IMR-90 (cell line): ENCODE measurements around the gene PTPRF. TPM values are rescaled to one million over a fixed set of nuclear protein-coding genes. Genes with fewer than 3 reads are reported as not detected.

Experiments used
- ATAC-seq: fragments of 200-7000 bp; cut with Tn5 transposase; 2 replicates; pipeline ENCODE4 v1.9.1; 2020; ENCODE audit warnings: low read depth, mild to moderate bottlenecking, moderate library complexity
- BruUV-seq: library from RNA; stranded (reverse); fragments of 400-500 nt; replicated peaks from 2 replicates; lab custom pipeline; 2021; lab: Mats Ljungman, UMichigan
- CTCF ChIA-PET: fragments of 300-600 bp; formaldehyde crosslinking; extraction: SDS; loops from one replicate; lab custom pipeline; 2021; ENCODE audit warnings: antibody characterized with exemption; lab: Yijun Ruan, JAX
- POLR2A ChIA-PET: fragments of 300-600 bp; sonication (Branson Sonifier 250); formaldehyde crosslinking; loops from one replicate; lab custom pipeline; 2022; ENCODE audit warnings: antibody characterized with exemption; ENCODE audit not compliant: unreplicated experiment; lab: Charles Lee
- DNase-seq: peaks from one replicate; pipeline ENCODE4 v3.0.0; 2013
- H2AFZ ChIP-seq: replicated peaks from 2 replicates; pipeline ENCODE3; 2013; ENCODE audit warnings: low read length, mild to moderate bottlenecking; ENCODE audit not compliant: poor library complexity
- H2AK5ac ChIP-seq: 2 replicates; pipeline ENCODE4 v1.6.1; 2013; ENCODE audit warnings: low read depth, low read length, inconsistent platforms
- H2AK9ac ChIP-seq: replicated peaks from 2 replicates; pipeline ENCODE3; 2013; ENCODE audit warnings: mild to moderate bottlenecking, low read depth, low read length, moderate library complexity; ENCODE audit not compliant: poor library complexity
- H2BK120ac ChIP-seq: 2 replicates; pipeline ENCODE4 v1.6.1; 2013; ENCODE audit warnings: low read depth, low read length, inconsistent platforms
- H2BK15ac ChIP-seq: 3 replicates; pipeline ENCODE4 v1.6.1; 2013; ENCODE audit warnings: low read depth, low read length, inconsistent platforms
- H2BK20ac ChIP-seq: 2 replicates; pipeline ENCODE4 v1.6.1; 2013; ENCODE audit warnings: low read depth, mild to moderate bottlenecking, inconsistent platforms, low read length, moderate library complexity
- H2BK5ac ChIP-seq: 2 replicates; pipeline ENCODE4 v1.6.1; 2013; ENCODE audit warnings: mild to moderate bottlenecking, low read depth, low read length, inconsistent platforms; ENCODE audit not compliant: poor library complexity, severe bottlenecking
- H3K14ac ChIP-seq: replicated peaks from 2 replicates; pipeline ENCODE4 v1.6.1; 2013; ENCODE audit warnings: low read depth, low read length, inconsistent platforms
- H3K18ac ChIP-seq: 2 replicates; pipeline ENCODE4 v1.6.1; 2013; ENCODE audit warnings: low read depth, low read length, control low read depth
- H3K23ac ChIP-seq: 2 replicates; pipeline ENCODE4 v1.6.1; 2013; ENCODE audit warnings: low read depth, low read length, inconsistent platforms
- H3K27ac ChIP-seq: 2 replicates; pipeline ENCODE4 v1.5.1; 2013; ENCODE audit warnings: mild to moderate bottlenecking, control low read depth, low read length; ENCODE audit not compliant: insufficient read depth
- H3K27me3 ChIP-seq: 2 replicates; pipeline ENCODE4 v1.6.1; 2013; ENCODE audit warnings: low read length; ENCODE audit not compliant: control insufficient read depth, insufficient read depth
- H3K36me3 ChIP-seq: 2 replicates; pipeline ENCODE4 v1.6.1; 2013; ENCODE audit warnings: low read length, mixed read lengths; ENCODE audit not compliant: control insufficient read depth, insufficient read depth
- H3K4ac ChIP-seq: 2 replicates; pipeline ENCODE4 v1.6.1; 2013; ENCODE audit warnings: low read depth, low read length, inconsistent platforms
- H3K4me1 ChIP-seq: 2 replicates; pipeline ENCODE4 v1.6.1; 2013; ENCODE audit warnings: low read length, mixed read lengths; ENCODE audit not compliant: control insufficient read depth, insufficient read depth
- H3K4me2 ChIP-seq: 2 replicates; pipeline ENCODE4 v1.6.1; 2013; ENCODE audit warnings: low read depth, mild to moderate bottlenecking, control low read depth, low read length, moderate library complexity
- H3K4me3 ChIP-seq: 2 replicates; pipeline ENCODE4 v1.5.1; 2013; ENCODE audit warnings: low read depth, mild to moderate bottlenecking, control low read depth, low read length, moderate library complexity; ENCODE audit not compliant: insufficient read depth
- H3K56ac ChIP-seq: 2 replicates; pipeline ENCODE4 v1.6.1; 2013; ENCODE audit warnings: low read length, inconsistent platforms; ENCODE audit not compliant: insufficient read depth; ENCODE audit errors: extremely low read depth
- H3K79me1 ChIP-seq, 2 experiments: 2 replicates each; pipeline ENCODE4 v1.6.1; 2013; ENCODE audit warnings: low read length in 2 of 2, inconsistent platforms in 1 of 2, low read depth in 1 of 2
- H3K9ac ChIP-seq: 2 replicates; pipeline ENCODE4 v1.6.1; 2013; ENCODE audit warnings: low read depth, low read length, control low read depth
- H3K9me1 ChIP-seq: 2 replicates; pipeline ENCODE4 v1.6.1; 2013; ENCODE audit warnings: low read length, inconsistent platforms; ENCODE audit not compliant: insufficient read depth
- H3K9me3 ChIP-seq: 2 replicates; pipeline ENCODE4 v1.6.1; 2013; ENCODE audit warnings: low read length; ENCODE audit not compliant: control insufficient read depth, insufficient read depth
- H4K20me1 ChIP-seq: 2 replicates; pipeline ENCODE4 v1.6.1; 2013; ENCODE audit warnings: low read length, inconsistent platforms; ENCODE audit not compliant: insufficient read depth
- H4K5ac ChIP-seq: 2 replicates; pipeline ENCODE4 v1.6.1; 2013; ENCODE audit warnings: mild to moderate bottlenecking, low read depth, low read length, control low read depth
- H4K8ac ChIP-seq, 2 experiments: 2 replicates each; pipeline ENCODE4 v1.6.1; 2013; ENCODE audit warnings: low read depth in 2 of 2, low read length in 2 of 2, control low read depth in 1 of 2, inconsistent platforms in 1 of 2
- H4K91ac ChIP-seq: 2 replicates; pipeline ENCODE4 v1.6.1; 2013; ENCODE audit warnings: low read depth, low read length, inconsistent platforms; ENCODE audit not compliant: insufficient read depth
- RCOR1 ChIP-seq: IDR thresholded peaks from 2 replicates; pipeline ENCODE4 v1.6.1; 2012; ENCODE audit warnings: mild to moderate bottlenecking, low read length, improper control_type of control experiment; ENCODE audit not compliant: insufficient replicate concordance
- RFX5 ChIP-seq: IDR thresholded peaks from 2 replicates; pipeline ENCODE4 v1.8.0; 2012; ENCODE audit warnings: low read depth, mild to moderate bottlenecking, low read length, moderate library complexity
- WGBS, 2 experiments: methylation state at CpG; one replicate each; pipeline versions ENCODE4 v1.1.5 to v1.1.7; 2013; ENCODE audit warnings: missing lambda C conversion rate in 2 of 2; ENCODE audit not compliant: insufficient read length in 1 of 2; ENCODE audit errors: extremely low coverage in 2 of 2; 5-methylcytosine and 5-hydroxymethylcytosine counted together
- dilution Hi-C: fragments of 300-500 bp; cut with HindIII; formaldehyde crosslinking; loops from one replicate; pipeline ENCODE4 v1.14.3; 2018; ENCODE audit warnings: low sequenced_read_pairs; ENCODE audit not compliant: unreplicated experiment
- in situ Hi-C: fragments of 300-500 bp; cut with MboI; formaldehyde crosslinking; loops from 3 replicates; pipeline ENCODE4 v1.14.3; 2019; ENCODE audit warnings: low sequenced_read_pairs, inconsistent platforms, mixed read lengths
- intact Hi-C: fragments of 100-400 bp; cut with micrococcal nuclease; formaldehyde crosslinking; loops from 2 replicates; pipeline ENCODE4 v1.10.0; 2022
- polyA plus RNA-seq, 3 experiments: library from polyadenylated mRNA; depleted of rRNA; stranded (reverse); fragments of >200 nt; gene quantifications; 2 replicates each; pipeline ENCODE4 v1.2.3, GENCODE V29; 2012; ENCODE audit warnings: low replicate concordance in 1 of 3
- total RNA-seq: library from RNA; depleted of rRNA; stranded (reverse); fragments of >200 nt; gene quantifications from 2 replicates; pipeline ENCODE4 v1.2.3, GENCODE V29; 2012

PTPRF gene
- total and polyA plus RNA-seq, 2 of the 4 experiments (the other 2 are of a cell fraction): 25.8 to 92.3 TPM

DNA sequence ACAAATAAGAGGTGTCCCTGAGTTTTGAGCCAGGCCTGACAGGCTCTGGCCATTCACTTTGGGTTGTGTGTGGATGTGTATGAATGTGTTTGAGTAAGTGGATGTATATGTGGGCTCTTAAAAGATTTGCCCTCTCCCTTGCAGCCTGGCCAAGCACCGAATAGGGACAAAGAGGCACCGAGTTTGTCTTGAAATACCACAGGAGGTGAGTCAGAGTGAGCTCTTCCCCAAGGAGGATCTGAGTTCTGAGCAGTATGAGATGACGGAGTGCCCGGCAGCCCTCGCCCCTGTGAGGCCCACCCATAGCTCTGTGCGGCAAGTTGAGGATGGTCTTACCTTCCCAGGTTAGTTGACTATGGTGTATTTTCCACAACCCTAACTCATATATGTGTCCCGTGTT is 138.3 kb downstream of the PTPRF start:
- Histone ChIP-seq H2BK5ac (peak overlapping the region; percentile 47), H3K27ac (no peak overlapping the region), H3K9ac (no peak overlapping the region), H3K23ac (no peak overlapping the region), H2AK9ac (no peak overlapping the region), H2BK20ac (no peak overlapping the region), H3K56ac (0 out of 2 replicates have a peak overlapping the region, but pooled peaks have one; percentile 10), H3K14ac (no peak overlapping the region), H3K79me1 (peaks cover 17 to 33% of the 10 kb centered on the region in 2 experiments; a peak in 3 of 4 replicates), H3K4me1 (peaks cover 3% of the 10 kb centered on the region), H2BK120ac (no peak overlapping the region), H2BK15ac (no peak overlapping the region), H3K4ac (peak overlapping the region; percentile 40; the same call in 1 of the 2 replicates), H2AK5ac (0 out of 2 replicates have a peak overlapping the region, but pooled peaks have one; percentile 65), H4K91ac (no peak overlapping the region), H3K4me3 (no peak overlapping the region), H3K9me3 (no peaks in the 10 kb centered on the region), H3K36me3 (peaks cover 73% of the 10 kb centered on the region), H4K8ac (no peak overlapping the region), H2AFZ (peak overlapping the region; percentile 44), H3K4me2 (no peak overlapping the region), H4K20me1 (peaks cover 12% of the 10 kb centered on the region), H3K18ac (no peak overlapping the region), H3K27me3 (no peaks in the 10 kb centered on the region), H4K5ac (no peak overlapping the region), H3K9me1 (peaks cover 4% of the 10 kb centered on the region)
- 58% methylated on average over 2 of the region's 7 CpGs; no CpG with 5 or more reads in 1 of the 2 experiments for WGBS, 2 experiments
- dilution Hi-C loops: no loop called here
- no peak for TF ChIP-seq RFX5
- TF ChIP-seq RCOR1: no peak
- ATAC-seq (peak; percentile 61), DNase-seq (peak; percentile 54)
- ChIA-PET POLR2A (no interaction called here), CTCF (no interaction called here)
- intact Hi-C loops: no loop called here
- BruUV-seq: no TSS peak
- in situ Hi-C loops: no loop called here
